Measurements from ENCODE around the gene SNAI3. TPM values are rescaled to one million over a fixed set of nuclear protein-coding genes. Genes with fewer than 3 reads are reported as not detected.

SNAI3 gene
- total RNA-seq = 0.28 TPM

DNA sequence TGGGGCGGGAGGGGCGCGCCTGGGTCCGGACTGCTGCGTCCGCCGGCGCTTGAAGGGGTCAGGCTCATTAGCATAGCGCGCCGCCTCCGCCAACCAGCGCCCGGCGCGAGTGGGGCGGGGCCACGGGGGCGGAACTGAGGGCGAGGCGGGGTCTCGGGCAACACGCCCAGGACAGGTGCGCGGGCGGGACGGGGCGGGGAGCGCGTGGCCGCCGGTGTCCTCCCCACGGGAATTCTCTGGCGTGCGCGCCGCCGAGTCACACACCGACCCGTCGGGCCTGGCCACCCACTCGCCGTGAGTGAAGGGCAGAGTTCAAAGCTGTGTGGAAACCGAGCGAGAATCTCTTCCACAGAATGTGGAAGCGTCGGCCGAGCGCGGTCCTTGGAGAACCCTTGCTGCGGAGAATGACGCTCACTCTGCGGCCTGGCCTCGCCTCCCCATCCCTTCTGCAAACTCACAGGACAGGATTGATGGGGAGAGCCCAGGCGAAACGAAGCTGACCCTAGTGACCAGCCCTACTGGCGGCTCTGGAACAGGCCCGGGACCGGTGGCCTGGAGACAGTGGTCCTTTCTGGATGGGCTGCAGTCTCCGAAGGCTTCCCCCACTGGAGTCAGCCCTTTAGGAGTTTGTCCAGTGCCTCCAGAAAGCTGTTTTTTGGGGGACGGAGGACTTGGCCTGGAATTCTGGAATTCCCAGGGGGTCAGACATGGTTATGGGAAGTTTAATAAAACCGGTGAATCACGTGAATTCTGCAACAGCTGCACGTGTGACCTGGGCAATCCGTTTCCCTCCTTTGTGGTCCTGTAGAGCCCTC is at the start of gene SNAI3:
TSS of gene SNAI3 (minus strand) at position 69 of the 815 bp plus-strand sequence. CDS start 101 bp downstream, outside the sequence.
- peak; percentile 84 for ATAC-seq

GRCh38 chr16:88736088-88736487 is 49.8 kb upstream of the SNAI3 start:
- no peak for ATAC-seq

DNA sequence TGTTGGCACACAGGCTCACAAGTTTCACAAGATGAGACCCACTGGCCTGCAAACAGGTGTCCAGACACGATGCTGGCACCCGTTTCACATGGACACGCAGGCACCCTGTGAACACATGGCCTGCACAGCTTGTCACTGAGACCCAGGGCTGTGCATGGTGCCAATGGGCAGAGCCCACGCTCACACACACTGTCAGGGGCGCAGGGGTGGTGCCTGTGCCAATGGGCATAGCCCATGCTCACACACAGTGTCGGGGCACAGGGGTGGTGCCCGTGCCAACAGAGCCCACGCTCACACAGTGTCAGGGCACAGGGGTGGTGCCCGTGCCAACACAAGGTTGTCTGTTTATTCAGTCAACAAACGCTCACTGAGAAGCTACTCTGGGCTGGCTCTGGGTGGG is 49.3 kb upstream of the SNAI3 start:
- no peak for ATAC-seq

DNA sequence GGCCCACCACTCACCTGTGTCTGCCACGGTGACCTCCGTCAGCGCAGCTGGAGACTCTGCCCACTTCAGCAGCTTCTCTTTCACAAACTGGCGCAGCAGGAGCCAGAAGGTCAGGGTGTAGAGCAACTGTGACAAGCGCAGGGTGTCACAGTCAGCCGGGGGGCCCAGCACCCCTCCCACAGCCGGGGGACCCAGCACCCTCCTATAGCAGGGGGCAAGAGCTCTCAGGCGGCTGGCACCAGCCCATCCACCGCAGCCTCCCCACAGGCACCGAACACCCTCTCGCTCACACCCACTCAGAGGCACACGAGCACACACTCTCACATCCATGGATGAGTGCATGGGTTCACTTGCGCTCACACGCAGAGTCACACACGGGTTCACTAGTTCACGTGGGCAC is 48.8 kb upstream of the SNAI3 start:
- no peak for ATAC-seq

GRCh38 chr16:88734361-88734728 is 48.0 kb upstream of the SNAI3 start:
- no peak for ATAC-seq

DNA sequence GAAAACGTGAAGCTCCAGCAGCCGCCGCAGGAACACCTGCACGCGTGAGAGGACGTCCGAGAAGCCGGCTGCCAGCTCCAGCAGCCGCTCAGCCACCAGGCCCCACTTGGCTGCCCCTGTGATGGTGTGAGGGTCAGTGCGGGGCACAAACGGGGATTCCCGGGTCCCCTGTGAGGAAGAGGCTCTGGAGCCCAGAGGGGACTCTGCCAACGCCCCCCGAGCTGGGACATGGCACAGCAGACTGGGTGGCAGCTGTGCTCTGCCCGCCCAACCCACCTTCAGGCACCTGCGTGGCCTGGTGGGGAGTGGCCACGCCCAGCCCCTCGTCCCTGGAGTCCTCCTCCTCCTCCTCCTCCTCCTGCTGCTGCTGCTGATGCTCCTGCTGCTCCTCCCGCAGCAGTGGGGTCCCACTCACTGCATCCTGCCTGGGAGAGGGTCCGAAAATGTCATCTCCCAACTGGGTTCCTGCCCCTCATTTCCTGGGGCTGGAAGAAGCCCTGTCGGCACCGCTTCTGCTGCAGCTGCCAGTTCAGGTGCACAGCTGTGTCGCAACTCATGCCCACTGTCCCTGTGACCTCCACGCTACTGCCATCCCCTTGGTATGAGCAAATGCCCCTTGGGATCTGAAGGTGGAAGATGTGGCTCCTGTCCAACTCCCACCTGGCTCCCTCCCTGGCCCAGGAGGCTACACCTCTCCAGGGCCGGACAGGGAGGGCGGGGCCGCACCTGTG is 47.5 kb upstream of the SNAI3 start:
- ATAC-seq = no peak

DNA sequence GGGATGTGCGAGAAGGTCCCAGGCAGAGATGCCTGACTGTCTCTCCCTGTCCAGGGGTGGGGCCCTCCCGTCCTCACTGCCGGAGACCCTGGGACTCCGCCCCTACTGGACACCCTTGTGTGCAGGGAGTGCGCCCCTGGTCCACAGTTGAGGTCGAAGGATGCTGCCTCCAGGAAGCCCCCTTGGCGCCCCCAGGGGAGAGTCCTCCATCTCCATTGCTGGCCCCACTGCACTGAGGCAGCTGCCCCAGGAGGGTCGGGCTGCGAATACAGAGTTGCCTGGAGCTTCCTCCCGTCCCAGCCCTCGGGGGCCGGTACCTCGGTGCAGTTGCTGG is 46.6 kb upstream of the SNAI3 start:
- no peak for ATAC-seq

GRCh38 chr16:88732172-88732960 is 46.1 kb upstream of the SNAI3 start:
- no peak for ATAC-seq

DNA sequence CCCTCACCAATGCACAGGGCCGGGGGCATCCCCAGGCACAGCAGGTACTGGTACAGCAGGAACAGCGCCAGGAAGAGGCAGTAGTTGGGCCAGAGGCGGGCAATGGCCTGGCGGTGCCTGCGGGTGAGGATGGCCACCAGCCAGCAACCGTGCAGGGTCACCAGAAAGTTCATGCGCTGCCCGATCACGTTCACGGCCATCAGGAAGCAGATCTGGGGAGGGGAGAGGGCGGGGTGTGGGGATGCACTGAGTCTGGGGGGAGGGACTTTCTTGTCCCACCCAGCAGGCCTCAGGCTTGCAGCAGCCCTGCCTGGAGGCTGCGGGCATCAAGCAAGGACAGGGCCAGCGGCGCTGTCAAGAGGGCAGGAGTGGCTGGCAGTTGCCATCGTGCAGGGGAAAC is 45.4 kb upstream of the SNAI3 start:
- ATAC-seq = peak; percentile 16

DNA sequence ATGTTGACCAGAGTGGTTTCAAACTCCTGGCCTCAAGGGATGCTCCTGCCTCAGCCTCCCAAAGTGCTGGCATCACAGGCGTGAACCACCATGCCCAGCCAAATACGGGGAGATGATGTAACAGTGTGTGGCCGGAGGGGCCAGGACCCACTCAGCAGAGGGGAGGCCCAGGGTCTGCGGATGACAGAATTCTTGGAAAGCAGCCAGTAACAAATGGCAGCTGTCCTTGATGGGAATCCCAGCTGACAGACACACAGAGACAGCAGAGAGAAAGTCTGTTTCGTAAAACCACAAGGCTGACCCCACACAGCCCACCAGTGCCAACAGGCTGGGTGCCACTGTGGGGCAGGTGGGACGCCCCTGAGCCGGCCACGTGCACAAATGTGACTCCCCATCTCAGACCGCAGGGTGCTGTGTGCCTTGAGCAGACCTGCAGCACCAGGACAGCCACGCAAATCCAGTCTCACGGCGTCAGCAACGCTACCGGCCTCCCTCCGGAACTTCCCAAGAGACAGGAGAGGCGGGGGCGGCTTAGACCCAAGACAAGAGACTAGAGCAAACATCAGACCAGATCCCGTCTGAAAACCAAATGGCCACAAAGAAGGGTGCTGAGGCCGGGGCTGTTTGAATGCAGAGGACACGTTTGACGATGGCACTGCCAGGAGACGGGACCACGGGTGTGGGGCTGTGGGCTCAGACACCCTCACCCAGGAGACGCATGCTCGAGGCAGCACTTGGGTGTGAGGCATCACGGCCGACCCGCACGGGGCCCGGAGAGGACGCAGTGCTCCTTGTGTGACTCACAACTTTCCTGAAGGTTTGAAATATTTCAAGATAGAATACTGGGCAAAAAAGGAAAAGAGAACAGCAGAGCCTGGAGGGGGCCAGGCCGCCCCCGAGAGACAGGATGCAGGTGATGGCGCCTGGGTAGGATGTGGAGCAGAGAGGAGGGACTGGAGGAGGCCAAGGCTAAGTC is 44.6 kb upstream of the SNAI3 start:
- ATAC-seq = no peak

GRCh38 chr16:88727871-88728270 is 41.6 kb upstream of the SNAI3 start:
- ATAC-seq = no peak

- ATAC-seq = peak; percentile 3
Observed at GRCh38 chr16:88726981-88727380, 40.7 kb upstream of the SNAI3 start.

DNA sequence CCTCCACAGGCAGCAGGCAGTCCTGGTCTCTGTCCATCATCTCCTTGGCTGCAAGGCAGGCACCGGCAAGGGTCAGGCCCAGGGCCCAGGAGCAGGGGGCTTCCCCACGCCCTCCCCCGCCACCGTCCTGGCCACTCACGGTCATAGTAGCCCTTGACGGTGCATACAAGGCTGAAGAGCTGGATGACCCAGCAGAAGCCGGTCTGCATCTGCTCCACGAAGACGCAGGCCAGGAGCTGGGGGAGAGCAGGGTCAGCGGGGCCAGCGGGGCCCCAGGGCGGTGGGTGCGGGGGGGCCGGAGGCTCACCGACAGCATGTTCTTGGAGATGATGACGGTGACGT is 40.1 kb upstream of the SNAI3 start:
- ATAC-seq = no peak

DNA sequence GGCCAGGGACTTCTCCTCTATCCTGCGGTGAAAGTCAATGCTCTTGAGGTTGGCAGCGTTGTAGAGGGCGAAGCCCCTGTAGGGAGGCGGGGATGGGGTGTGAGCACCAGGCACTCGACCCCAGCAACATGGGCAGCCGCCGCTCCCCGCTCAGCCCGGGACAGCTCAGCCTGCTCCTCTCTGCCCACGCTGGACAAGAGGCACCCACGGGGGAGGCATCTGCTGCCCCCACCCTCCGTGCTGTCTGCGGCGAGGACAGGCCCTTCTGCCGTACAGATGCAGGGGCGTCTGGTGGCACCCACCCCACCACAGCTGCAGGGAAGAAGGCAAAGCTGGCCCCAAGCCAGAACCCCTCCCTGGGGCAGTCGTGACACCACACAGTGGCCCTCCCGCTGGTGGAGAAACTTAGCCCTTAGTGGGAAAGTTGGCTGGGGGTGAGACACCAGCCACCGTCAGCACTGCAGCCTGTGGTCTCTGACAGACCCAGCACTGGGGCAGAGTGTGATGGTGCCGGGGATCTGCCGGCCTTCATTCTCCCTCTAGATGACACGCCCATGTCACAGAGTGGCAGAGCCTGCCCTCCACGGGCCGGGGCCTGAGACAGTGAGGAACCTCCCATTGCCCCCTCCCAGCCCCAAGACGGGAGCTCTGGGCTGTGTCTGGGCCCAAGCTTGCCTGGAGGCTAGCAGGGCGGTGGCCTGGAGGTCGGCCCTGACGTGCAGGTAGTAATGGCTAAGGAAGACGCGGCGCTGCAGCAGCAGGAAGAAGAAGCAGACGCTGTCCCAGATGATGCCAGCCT is 39.5 kb upstream of the SNAI3 start:
- ATAC-seq = no peak

DNA sequence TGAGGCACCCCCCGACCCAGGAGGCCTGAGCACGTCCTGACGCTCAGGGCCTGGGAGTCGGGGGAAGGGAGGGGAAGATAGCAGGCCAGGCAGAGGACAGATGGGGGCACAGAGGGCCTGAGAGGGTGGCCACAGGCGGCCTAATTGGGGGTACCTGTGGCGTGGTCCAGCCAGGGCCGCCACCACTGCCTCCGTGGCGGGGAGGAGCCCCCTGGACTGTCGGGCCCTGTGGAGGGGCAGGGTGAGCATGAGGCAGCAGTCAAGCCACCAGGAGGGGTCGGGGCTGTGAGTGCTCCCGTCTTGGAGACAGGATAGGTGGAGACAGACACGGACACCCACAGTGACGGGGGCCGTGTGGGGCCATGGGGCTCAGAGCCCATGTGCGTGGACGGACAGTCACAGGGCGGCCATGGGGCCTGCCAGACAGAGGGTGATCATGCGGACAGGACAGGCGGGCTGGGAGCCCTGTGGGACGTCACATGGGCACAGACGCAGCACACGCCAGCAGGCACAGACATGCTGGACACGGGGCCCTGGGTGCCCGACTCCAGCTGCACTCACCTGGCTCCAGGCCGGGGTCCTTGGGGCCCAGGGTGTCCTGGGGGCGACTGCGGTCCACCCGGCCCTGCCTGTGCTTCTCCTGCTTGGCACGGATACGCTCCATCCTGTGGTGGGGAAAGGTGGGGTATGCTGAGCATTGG is 38.7 kb upstream of the SNAI3 start:
- peak; percentile 9 for ATAC-seq

DNA sequence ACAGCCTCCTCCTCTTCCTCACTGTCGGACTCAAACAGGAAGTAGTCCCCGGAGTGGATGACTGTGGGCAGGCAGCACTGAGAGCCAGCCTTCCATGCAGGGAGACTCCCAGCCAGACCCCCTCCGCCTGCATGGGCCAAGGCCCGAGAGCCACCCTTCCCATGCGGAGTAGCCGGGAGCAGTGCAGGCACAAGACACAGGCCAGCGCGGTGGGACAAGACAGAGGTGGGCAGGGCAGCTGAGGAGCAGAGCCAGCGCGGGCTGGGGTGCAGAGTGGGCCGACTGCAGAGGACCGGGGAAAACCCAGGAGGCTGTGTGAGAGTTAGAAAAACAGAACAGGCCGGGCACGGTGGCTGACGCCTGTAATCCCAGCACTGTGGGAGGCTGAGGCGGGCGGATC is 37.6 kb upstream of the SNAI3 start:
- no peak for ATAC-seq

DNA sequence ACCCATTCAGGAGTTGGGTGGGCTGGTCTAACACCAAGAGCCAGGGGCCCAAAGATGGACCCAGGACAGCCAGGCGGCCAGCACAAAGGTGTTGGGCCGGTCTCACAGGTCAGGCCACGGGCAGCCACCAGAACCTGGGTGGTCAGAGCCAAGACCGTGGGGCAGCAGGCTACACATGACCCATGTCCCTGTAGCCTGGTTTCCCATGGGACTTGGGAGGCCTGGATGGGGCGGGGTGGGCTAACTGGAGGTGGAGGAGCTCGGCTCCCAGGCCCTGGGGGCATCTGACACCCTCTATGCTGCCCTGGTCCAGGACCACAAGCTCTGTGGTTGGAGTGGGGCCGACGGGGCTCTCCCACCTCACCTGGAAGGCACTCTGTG is 37.2 kb upstream of the SNAI3 start:
- ATAC-seq = no peak

DNA sequence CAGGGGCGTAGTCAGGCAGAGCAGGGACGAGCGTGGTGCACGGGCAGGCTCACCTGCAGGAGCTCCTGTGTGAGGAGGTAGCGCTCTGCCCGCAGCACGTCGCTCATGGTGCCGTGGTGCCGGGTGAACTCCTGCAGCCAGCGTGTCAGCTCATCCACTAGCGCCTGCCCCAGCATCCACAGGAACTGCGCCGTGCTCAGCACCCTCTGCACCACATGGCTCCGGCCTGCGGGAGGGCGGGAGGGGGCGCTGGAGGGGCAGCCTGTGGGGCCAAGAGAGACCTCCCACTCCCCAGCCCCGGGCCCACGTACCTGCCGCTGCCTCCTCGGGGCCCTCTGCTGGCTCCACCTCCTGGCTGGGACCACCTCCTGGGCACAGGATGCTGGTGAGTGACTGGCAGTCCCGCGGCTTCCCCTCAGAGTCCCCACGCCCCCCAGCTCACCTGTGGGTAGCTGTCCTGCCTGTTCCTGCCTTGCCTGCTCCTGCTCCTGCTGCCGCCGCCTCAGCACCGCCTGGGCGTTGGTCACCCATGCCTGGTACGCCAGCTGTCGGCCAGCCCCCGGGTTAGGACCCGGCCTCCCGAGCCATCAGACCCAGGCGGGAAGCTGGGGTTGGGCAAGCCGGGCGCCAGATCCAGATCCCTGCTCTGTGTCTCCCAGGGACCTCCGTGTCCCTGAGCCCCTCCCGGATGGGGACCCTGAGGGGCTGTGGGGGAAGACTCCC is 36.6 kb upstream of the SNAI3 start:
- ATAC-seq = no peak

DNA sequence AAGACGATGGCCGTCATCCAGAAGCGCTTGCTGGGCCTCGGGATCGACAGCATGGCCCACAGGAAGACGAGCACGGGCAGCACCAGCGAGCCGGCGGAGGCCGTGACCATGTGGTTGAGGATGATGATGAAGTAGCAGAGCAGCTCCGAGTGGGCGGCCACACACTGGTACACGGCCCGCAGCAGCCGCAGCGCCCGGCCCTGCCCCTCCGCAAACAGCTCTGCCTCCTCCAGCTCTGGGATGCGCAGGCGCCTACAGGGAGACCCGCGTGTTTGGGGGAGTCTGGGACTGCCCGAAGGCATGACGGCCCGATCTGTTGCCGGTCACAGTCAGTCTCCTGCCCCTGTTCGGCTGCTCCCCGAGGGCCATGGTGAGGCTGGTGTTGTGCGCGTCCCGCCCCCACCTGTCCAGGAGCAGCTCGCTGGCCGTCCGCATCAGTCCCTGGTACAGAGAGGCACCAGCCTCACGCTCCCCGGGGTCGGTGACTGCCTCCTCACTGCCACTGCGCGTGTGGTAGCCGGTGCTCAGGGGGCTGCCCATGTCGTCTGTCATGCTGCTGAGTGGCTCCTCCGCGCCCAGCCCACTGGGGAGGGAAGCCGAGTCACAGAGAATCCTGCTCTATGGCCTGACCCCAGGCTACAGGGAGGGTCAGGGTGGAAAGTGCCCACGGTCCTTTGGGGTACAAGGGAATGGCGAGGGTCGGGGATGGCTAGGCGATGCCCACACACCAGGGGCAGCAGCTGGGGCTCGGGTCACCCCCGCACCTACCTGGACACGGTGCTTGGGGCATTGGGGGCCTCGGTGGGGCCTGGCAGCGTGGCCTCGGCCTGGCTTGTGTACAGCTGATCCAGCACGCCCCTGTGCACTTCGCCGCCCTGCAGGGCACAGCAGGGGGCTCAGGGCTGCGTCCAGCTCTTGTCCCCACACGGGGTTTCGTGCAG is 35.8 kb upstream of the SNAI3 start:
- ATAC-seq = no peak

Measured in esophagus mucosa (tissue), 1 donor.